HEK293 (cell line): ENCODE measurements around the gene COMMD2.
A peak's percentile ranks its signal among the peaks of the same experiment; 100 is the strongest.

Source experiments
- CTCF ChIA-PET: fragments of 350-600 bp; formaldehyde crosslinking; extraction: SDS; loops from one replicate; lab custom pipeline; 2021; ENCODE audit warnings: antibody characterized with exemption; lab: Yijun Ruan, JAX
- POLR2A ChIA-PET: fragments of 300-600 bp; formaldehyde crosslinking; extraction: SDS; loops from one replicate; lab custom pipeline; 2020; ENCODE audit warnings: antibody characterized with exemption, inconsistent platforms; lab: Yijun Ruan, JAX
- H3K27ac ChIP-seq: fragments of 200-500 bp; sonication (Bioruptor generic); 2 replicates; pipeline ENCODE4 v1.5.1; 2014; ENCODE audit warnings: low read depth, low read length, control low read depth, inconsistent platforms; ENCODE audit errors: extremely low read depth
- H3K36me3 ChIP-seq, 2 experiments: fragments of 200-500 bp in 1 of 2; sonication (Bioruptor generic) in 1 of 2; 1 replicate in 1 of 2; 2 replicates in 1 of 2; pipeline ENCODE4 v1.5.1; 2014 to 2017; ENCODE audit warnings: inconsistent platforms in 2 of 2, low read length in 2 of 2; ENCODE audit not compliant: control insufficient read depth in 2 of 2, insufficient read depth in 1 of 2
- H3K4me1 ChIP-seq: fragments of 200-500 bp; sonication (Bioruptor generic); 2 replicates; pipeline ENCODE4 v1.5.1; 2014; ENCODE audit warnings: mild to moderate bottlenecking, low read length, inconsistent platforms; ENCODE audit not compliant: control insufficient read depth, insufficient read depth
- H3K4me3 ChIP-seq: 2 replicates; pipeline ENCODE4 v1.5.1; 2011; ENCODE audit warnings: low read depth, mild to moderate bottlenecking, control low read depth, low read length, moderate library complexity
- H3K9me3 ChIP-seq: fragments of 200-500 bp; sonication (Bioruptor generic); 2 replicates; pipeline ENCODE4 v1.5.1; 2014; ENCODE audit warnings: low read depth, low read length, inconsistent platforms; ENCODE audit not compliant: control insufficient read depth, insufficient read depth
- MEIS1 ChIP-seq: sonication (generic); formaldehyde crosslinking; IDR thresholded peaks from 2 replicates; pipeline ENCODE4 v1.8.1; 2022; ENCODE audit warnings: missing genetic modification reagents, mild to moderate bottlenecking, borderline replicate concordance
- OVOL3 ChIP-seq: fragments of 450-650 bp; formaldehyde crosslinking; IDR thresholded peaks from 2 replicates; pipeline ENCODE4 v1.5.1; 2016; ENCODE audit warnings: missing biosample characterization, missing genetic modification characterization
- SALL2 ChIP-seq: fragments of 450-650 bp; formaldehyde crosslinking; IDR thresholded peaks from 2 replicates; pipeline ENCODE4 v1.5.0; 2017; ENCODE audit warnings: missing biosample characterization, mild to moderate bottlenecking, missing genetic modification characterization, borderline replicate concordance
- ZBTB20 ChIP-seq: fragments of 450-650 bp; formaldehyde crosslinking; IDR thresholded peaks from 2 replicates; pipeline ENCODE4 v1.5.1; 2016; ENCODE audit warnings: missing biosample characterization, missing genetic modification characterization
- ZBTB21 ChIP-seq: fragments of 450-650 bp; formaldehyde crosslinking; IDR thresholded peaks from 2 replicates; pipeline ENCODE4 v1.5.1; 2017; ENCODE audit warnings: missing biosample characterization, missing genetic modification characterization
- ZNF133 ChIP-seq: fragments of 450-650 bp; formaldehyde crosslinking; IDR thresholded peaks from 2 replicates; pipeline ENCODE4 v1.5.1; 2016; ENCODE audit warnings: missing biosample characterization, missing genetic modification characterization
- ZNF223 ChIP-seq: fragments of 450-650 bp; formaldehyde crosslinking; IDR thresholded peaks from 2 replicates; pipeline ENCODE4 v1.5.1; 2016; ENCODE audit warnings: missing biosample characterization, missing genetic modification characterization
- ZNF239 ChIP-seq: fragments of 450-650 bp; formaldehyde crosslinking; IDR thresholded peaks from 2 replicates; pipeline ENCODE4 v1.5.1; 2016; ENCODE audit warnings: missing biosample characterization, missing genetic modification characterization
- ZNF266 ChIP-seq: fragments of 450-650 bp; formaldehyde crosslinking; IDR thresholded peaks from 2 replicates; pipeline ENCODE4 v1.5.1; 2016; ENCODE audit warnings: missing biosample characterization, missing genetic modification characterization, low read depth
- ZNF473 ChIP-seq: fragments of 450-650 bp; formaldehyde crosslinking; IDR thresholded peaks from 2 replicates; pipeline ENCODE4 v1.5.1; 2017; ENCODE audit warnings: missing biosample characterization, missing genetic modification characterization
- ZNF48 ChIP-seq: fragments of 450-650 bp; formaldehyde crosslinking; IDR thresholded peaks from 2 replicates; pipeline ENCODE4 v1.5.1; 2016; ENCODE audit warnings: missing biosample characterization, missing genetic modification characterization
- ZNF571 ChIP-seq: fragments of 450-650 bp; formaldehyde crosslinking; IDR thresholded peaks from 2 replicates; pipeline ENCODE4 v1.5.0; 2017; ENCODE audit warnings: missing biosample characterization, missing genetic modification characterization
- ZNF654 ChIP-seq: fragments of 450-650 bp; formaldehyde crosslinking; IDR thresholded peaks from 2 replicates; pipeline ENCODE4 v1.5.1; 2016; ENCODE audit warnings: low read depth, missing biosample characterization, missing genetic modification characterization
- ZNF704 ChIP-seq: fragments of 450-650 bp; formaldehyde crosslinking; IDR thresholded peaks from 2 replicates; pipeline ENCODE4 v1.5.1; 2016; ENCODE audit warnings: missing biosample characterization, missing genetic modification characterization
- TF ChIP-seq, protein P1 (sequence below): fragments of 450-650 bp; formaldehyde crosslinking; IDR thresholded peaks from 2 replicates; pipeline ENCODE4 v1.5.1; 2016; ENCODE audit warnings: missing biosample characterization, missing genetic modification characterization
- TF ChIP-seq, protein P2 (sequence below): fragments of 450-650 bp; formaldehyde crosslinking; IDR thresholded peaks from 2 replicates; pipeline ENCODE4 v1.5.1; 2016; ENCODE audit warnings: missing biosample characterization, missing genetic modification characterization

Gene COMMD2

DNA sequence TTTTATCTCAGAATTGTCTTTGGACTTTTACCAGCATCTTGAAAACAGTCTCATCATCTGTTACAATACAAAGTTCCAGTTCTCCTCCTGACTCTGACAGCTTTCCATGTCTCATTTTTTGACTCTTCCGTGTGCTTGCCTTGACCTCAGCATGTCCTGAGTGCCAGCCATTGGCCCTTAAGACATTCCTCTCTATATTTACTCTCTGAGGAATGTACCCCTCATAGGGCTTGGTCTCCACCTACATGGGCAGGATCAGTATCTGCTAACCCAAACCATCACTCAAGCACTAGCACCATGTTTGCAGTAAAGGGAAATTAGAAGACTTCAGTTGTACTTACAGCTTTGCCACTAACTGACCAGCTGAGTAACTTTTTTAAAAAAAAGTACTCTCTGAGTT is 23.9 kb upstream of the COMMD2 start (continued):
- no peak for TF ChIP-seq OVOL3 (tag by site-specific recombination)

- TF ChIP-seq ZNF473 (tag by site-specific recombination) (no peak), MEIS1 (CRISPR knock-in tag) (no peak), SALL2 (no peak), ZNF133 (no peak), ZBTB20 (tag by site-specific recombination) (no peak), ZNF571 (tag by site-specific recombination) (no peak), ZNF239 (no peak), ZNF266 (tag by site-specific recombination) (no peak), ZNF704 (tag by site-specific recombination) (no peak)
- TF ChIP-seq, protein P1, sequence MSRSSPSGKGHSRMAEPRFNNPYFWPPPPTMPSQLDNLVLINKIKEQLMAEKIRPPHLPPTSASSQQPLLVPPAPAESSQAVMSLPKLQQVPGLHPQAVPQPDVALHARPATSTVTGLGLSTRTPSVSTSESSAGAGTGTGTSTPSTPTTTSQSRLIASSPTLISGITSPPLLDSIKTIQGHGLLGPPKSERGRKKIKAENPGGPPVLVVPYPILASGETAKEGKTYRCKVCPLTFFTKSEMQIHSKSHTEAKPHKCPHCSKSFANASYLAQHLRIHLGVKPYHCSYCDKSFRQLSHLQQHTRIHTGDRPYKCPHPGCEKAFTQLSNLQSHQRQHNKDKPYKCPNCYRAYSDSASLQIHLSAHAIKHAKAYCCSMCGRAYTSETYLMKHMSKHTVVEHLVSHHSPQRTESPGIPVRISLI (tag by site-specific recombination), result no peak
- TF ChIP-seq, protein P2, sequence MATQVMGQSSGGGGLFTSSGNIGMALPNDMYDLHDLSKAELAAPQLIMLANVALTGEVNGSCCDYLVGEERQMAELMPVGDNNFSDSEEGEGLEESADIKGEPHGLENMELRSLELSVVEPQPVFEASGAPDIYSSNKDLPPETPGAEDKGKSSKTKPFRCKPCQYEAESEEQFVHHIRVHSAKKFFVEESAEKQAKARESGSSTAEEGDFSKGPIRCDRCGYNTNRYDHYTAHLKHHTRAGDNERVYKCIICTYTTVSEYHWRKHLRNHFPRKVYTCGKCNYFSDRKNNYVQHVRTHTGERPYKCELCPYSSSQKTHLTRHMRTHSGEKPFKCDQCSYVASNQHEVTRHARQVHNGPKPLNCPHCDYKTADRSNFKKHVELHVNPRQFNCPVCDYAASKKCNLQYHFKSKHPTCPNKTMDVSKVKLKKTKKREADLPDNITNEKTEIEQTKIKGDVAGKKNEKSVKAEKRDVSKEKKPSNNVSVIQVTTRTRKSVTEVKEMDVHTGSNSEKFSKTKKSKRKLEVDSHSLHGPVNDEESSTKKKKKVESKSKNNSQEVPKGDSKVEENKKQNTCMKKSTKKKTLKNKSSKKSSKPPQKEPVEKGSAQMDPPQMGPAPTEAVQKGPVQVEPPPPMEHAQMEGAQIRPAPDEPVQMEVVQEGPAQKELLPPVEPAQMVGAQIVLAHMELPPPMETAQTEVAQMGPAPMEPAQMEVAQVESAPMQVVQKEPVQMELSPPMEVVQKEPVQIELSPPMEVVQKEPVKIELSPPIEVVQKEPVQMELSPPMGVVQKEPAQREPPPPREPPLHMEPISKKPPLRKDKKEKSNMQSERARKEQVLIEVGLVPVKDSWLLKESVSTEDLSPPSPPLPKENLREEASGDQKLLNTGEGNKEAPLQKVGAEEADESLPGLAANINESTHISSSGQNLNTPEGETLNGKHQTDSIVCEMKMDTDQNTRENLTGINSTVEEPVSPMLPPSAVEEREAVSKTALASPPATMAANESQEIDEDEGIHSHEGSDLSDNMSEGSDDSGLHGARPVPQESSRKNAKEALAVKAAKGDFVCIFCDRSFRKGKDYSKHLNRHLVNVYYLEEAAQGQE (tag by site-specific recombination), result no peak
- POLR2A ChIA-PET, result no interaction called here
Observed at GRCh38 chr3:149772861-149773260, 20.6 kb upstream of the COMMD2 start.

DNA sequence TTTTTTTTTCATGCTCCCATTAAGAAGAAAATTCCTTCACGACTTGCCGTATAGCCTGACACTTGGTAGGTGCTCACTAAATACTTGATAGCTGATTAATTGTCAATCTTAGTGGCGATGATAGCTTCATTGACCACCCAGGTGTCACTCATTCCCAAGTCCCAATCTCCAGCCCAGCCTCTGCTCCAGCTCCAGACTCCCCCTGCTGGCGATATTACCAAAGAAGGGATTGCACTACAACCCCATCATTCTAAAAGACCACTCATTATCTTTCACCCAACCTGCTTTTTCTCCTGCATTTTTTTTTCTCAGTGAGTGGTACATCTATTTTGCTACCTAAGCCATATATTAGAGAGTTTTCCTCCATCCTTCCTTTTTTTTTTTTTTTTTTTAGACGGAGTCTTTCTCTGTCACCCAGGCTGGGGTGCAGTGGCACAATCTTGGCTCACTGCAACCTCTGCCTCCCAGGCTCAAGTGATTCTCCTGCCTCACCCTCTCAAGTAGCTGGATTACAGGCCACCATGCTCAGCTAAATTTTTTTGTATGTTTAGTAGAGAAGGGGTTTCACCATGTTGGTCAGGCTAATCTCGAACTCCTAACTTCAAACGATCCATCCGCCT is 19.5 kb upstream of the COMMD2 start:
- Histone ChIP-seq H3K27ac (no peak overlapping the region), H3K36me3 (no peaks in the 10 kb centered on the region)
- TF ChIP-seq ZNF223 (no peak), ZNF654 (peak; percentile 62)
- TF ChIP-seq, all 188 proteins: peak for 1
- no peaks in the 10 kb centered on the region for H3K9me3 ChIP-seq
- CTCF ChIA-PET, result interaction anchor here (0.6 to 5.0 kb wide), 34 partner anchors 8 to 772 kb away, joined by 3 to 55 read pairs (median 4); no protein-coding TSS in a partner anchor
- no peak overlapping the region for H3K4me3 ChIP-seq
- H3K4me1 ChIP-seq, result no peaks in the 10 kb centered on the region
- POLR2A ChIA-PET, result no interaction called here

More at GRCh38 chr3:149772861-149773260, 20.6 kb upstream of the COMMD2 start:
- no peak overlapping the region for H3K4me3 ChIP-seq
- H3K9me3 ChIP-seq, result no peaks in the 10 kb centered on the region
- no peaks in the 10 kb centered on the region for H3K36me3 ChIP-seq
- CTCF ChIA-PET, result interaction anchor here (0.6 to 5.0 kb wide), 7 partner anchors 9 to 144 kb away, joined by 3 to 55 read pairs (median 8); no protein-coding TSS in a partner anchor
- no peak overlapping the region for H3K27ac ChIP-seq
- H3K4me1 ChIP-seq, result no peaks in the 10 kb centered on the region

DNA sequence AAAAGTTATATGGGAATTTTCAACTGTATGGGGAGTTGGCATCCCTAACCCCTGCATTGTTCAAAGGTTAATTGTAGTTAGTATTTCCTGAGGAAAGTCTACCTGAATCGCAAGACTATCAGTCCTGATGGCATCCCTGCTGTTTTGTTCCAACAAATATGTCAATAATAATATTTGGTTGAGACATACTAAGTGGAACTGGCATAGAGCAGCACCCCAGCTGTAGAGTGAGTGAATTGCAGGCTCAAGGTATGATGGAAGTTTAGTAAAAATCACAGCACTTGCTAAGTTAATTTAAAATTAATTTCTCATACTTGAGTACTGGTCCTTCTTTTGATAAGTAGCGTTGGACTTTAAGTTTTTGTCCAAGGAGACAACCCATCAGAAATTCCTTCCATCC is 18.0 kb upstream of the COMMD2 start:
- H3K27ac ChIP-seq, result no peak overlapping the region
- POLR2A ChIA-PET, result no interaction called here

More for the DNA sequence above, 18.0 kb upstream of the COMMD2 start:
- H3K36me3 ChIP-seq, result no peaks in the 10 kb centered on the region
- H3K4me1 ChIP-seq, result no peaks in the 10 kb centered on the region
- no peaks in the 10 kb centered on the region for H3K9me3 ChIP-seq
- no peak overlapping the region for H3K4me3 ChIP-seq
- TF ChIP-seq ZNF48 (tag by site-specific recombination) (no peak), ZBTB21 (tag by site-specific recombination) (no peak)
- CTCF ChIA-PET, result interaction anchor here (0.6 to 5.0 kb wide), 6 partner anchors 13 to 290 kb away, joined by 3 to 55 read pairs (median 5); no protein-coding TSS in a partner anchor
